Measurements from ENCODE around the gene ZBTB20.

ZBTB20 gene

DNA sequence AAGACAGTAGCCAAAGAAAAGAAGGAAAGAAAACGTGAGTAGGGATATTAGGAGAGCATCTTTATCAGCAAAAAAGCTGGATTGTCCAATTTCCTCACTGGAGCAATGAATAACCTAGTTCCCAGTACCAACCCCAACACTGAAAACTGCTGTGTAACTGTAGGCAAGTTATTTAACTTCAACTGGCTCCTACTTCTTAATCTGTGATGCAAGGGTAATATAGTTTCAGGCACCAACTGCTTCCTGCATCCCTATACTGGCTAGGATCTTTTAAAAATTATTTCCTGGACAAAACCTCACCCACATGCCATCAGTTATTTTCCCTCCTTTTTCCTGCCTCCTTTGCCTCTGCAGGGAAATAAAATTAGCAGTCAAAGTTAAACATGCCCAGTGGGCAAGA, 59.6 kb downstream of the ZBTB20 start:
- no peak for FAIRE-seq

GRCh38 chr3:115086344-115086743, 60.7 kb downstream of the ZBTB20 start:
- no peak for FAIRE-seq

DNA sequence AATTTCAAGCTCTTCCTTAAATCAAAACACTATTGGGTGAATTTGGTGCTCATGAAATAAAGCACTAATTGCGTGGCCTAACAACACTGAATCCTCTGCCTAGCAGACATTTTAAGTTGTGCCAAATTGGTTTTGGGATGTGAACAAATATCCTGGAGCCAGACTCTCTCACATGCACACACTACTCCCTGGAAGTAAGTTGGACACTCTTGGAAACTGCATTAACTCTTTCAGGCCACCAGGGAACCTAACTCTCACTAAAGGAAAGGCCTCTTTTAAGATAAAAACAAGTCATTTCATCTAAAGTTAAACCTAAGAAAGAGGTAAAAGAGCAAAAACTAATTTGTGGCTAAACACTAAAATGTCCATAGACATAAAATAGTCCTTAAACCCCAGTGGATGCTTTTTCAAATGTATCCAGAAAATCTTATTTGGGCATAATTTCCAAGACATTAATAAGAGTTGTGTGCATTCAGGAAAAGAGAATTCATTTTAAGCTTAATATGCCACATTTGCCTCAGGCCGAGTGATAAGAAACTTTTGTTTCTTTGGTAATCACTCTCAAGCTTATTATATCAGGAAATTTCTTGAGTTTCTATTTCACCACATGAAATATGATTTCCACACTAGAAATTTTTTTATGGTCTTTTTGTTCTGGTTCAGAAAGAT, 61.8 kb downstream of the ZBTB20 start:
- no peak for FAIRE-seq

- FAIRE-seq = no peak
Measured at GRCh38 chr3:115084686-115085085, 62.4 kb downstream of the ZBTB20 start.

- FAIRE-seq = no peak
Measured at GRCh38 chr3:115082260-115082659, 64.8 kb downstream of the ZBTB20 start.

GRCh38 chr3:115081444-115081843, 65.6 kb downstream of the ZBTB20 start:
- peak; percentile 29 for FAIRE-seq

GRCh38 chr3:115077501-115078250, 69.4 kb downstream of the ZBTB20 start:
- no peak for FAIRE-seq

GRCh38 chr3:115074502-115074901, 72.6 kb downstream of the ZBTB20 start:
- FAIRE-seq = no peak

DNA sequence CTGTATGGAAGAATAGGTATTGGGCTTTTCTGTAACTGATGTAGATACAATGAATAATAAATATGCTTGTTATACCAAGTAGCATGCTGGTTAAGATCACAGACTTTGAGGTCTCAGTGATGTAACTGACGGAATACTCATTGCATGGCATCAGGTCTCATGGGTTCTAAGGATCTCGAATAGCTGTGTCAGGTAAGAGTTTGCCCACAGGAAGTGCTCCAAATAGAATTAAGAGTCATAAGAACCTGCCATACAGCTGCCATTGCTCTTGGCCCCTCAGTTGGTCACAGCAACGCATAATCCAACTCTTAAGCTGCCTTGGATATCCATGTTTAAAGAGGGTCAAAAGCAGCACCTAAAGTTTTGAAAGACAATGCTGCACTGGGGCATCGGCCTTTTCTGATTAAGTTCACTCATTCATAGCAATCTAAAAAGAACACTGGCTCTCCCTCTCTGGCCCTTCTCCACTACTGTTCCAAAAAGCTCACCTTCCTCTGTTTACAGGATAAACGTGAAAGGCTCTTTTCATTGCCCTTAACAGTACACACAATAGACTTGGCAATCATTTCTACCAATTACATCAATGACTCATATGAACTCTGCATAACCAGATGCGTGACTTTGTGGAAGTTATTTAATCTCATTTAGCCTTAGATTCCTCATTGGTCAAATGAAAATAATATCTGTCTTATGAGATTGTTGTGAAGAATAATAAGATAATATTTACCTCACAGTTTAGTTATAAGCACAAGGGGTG, 74.6 kb downstream of the ZBTB20 start:
- FAIRE-seq = peak; percentile 29

DNA sequence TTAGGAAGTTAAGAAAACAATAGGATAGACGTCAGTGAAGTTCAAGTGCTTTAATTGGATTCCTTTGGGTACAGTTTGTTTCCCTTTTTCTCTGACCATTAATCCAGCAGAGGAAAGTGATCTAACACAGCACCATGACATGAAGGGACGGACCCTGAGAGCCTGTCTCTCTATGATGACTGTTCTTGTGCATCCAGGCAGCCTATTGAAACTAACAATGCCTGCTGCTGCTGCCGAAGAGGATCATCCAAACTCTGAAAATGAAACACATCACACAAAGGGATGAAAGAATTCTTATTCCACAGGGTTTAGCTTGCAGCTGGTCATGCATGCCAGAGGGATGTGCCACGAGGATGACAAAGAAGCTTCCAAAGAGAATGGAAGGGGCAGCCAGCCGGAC, 75.5 kb downstream of the ZBTB20 start:
- no peak for FAIRE-seq

- peak; percentile 45 for FAIRE-seq
Measured at GRCh38 chr3:115071166-115071565, 75.9 kb downstream of the ZBTB20 start.

DNA sequence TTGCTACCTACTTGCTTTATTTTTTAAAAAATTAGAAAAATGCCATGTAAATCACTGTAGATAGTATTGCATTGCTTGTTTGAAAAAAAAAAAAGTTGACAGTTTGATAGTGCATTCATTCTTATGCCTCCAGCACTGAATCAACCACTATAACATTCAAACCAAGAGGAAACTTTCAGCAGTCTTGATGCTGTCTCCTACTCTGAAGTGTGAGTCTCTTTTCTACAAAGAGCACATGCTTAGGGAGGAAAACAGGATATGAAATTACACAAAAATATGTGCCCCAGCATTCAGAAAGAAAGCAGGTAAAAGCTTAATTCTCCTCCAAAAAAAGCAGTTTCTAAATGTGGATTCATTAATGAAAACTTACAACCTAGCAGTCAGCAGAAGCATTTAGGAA, 78.3 kb downstream of the ZBTB20 start:
- no peak for FAIRE-seq

- FAIRE-seq = peak; percentile 90
Measured at GRCh38 chr3:115062412-115062956, 84.6 kb downstream of the ZBTB20 start.

GRCh38 chr3:115062009-115062408, 85.1 kb downstream of the ZBTB20 start:
- FAIRE-seq = no peak

GRCh38 chr3:115052906-115053305, 94.2 kb downstream of the ZBTB20 start:
- FAIRE-seq = peak; percentile 39

DNA sequence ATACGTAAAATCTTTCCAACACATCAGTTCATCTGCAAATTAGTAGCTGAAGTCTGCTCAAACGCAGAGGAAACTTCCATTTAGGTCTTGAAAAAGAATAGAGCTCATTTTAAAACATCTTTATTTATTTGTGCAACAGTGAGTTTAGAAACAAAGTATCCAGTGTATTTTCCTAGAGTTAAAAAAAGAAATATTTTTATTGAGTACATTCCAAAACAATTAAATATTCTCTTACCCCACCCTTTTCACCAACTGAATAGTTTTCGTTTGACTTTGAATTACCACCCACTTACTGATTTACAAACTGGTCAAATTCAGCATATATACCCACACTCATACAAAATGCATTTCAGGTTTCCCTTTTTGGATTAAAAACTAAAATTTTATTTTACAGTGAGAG, 104.7 kb downstream of the ZBTB20 start:
- peak; percentile 84 for FAIRE-seq

GRCh38 chr3:115040673-115041286, 106.3 kb downstream of the ZBTB20 start:
- no peak for FAIRE-seq

DNA sequence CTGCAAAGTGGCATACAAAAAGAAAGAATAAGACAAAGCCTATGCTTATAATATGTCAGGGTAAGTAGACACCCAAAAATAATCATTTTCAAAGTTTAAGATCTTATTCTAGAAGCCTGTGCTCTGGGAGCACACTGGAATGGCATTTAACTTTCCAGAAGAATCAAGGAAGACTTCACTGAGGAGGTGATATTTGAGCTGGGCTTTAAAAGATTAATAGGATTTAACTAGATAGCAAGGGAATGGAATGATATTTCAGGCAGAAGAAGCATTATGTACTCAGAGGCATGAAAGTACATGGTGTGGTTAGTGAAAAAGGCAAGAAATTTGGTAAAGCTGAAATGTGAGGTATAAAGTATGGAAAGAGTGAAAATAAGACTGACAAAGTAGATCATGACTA, 106.8 kb downstream of the ZBTB20 start:
- FAIRE-seq = no peak

- no peak for FAIRE-seq
Measured at GRCh38 chr3:115038817-115039216, 108.3 kb downstream of the ZBTB20 start.

DNA sequence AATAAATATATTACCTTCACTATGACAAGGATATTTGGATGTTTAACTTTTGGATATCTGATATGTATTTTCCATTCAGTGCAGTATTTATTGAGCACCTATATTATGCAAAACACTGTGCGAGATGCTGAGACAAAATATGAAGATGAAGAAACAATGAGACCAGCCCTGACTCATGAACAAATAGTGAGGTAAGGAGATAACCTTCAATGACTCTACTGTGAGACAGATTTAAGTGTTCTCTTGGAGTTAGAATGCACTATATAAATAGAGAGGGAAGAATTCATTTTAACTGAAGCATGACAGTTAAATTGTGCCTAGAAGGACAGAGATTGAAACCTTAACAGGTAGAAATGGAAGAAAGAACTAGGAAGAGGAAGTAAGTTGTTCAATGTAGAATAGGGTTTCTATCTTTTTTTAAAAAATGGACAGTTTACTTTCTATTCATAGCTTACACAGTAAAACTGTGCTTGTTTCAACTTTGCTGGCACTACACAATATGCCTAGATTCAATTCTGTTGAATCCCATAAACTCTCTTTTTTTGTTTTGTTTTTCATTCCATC, 124.2 kb downstream of the ZBTB20 start:
- no peak for FAIRE-seq

DNA sequence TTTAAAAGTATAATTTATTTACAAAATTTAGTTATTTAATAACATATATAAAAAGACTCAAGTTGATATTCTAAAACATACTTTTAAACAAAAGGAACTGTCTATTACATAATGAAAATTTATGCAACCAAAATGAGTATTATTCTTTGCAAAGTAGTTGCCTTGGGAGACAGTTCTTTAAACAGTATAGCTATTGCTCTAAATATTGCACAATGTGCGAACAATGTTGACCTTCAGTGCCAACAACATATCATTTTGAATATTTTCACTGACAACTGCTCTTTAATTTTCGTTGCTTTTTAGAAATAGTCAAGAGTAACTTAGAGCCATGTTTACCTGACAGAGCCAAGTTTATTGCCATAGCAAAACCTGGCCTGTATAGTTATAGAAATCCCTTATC, 124.9 kb downstream of the ZBTB20 start:
- no peak for FAIRE-seq

GRCh38 chr3:115021061-115021460, 126.0 kb downstream of the ZBTB20 start:
- no peak for FAIRE-seq

DNA sequence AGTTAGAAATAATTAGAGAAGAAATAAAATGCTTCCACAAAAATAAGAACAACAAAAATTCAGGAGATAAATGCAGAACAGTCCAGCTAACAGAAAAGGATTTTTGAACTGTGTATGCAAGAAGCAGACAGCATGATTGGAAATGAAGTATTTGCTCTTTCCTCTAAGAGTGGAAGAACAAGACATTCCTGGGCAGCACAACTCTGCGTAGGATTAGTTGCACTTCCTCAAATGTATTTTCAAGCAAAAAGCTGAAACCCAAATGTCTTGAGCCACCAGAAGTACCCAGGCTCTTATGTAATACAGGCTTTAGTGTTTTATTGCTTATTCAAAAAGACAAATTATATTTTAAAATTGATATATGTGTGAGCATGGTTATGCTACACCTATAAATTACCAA, 127.2 kb downstream of the ZBTB20 start:
- no peak for FAIRE-seq
